Astrocyte (in vitro differentiated cells and primary cell): ENCODE measurements around the gene SLC9C1.

Source experiments
- CTCF ChIP-seq: IDR thresholded peaks from 2 replicates; pipeline ENCODE4 v1.5.1; 2011; ENCODE audit warnings: low read depth, mild to moderate bottlenecking, inconsistent platforms, low read length, moderate library complexity; ENCODE audit not compliant: insufficient read depth
- EZH2 ChIP-seq: IDR thresholded peaks from 2 replicates; pipeline ENCODE4 v1.6.1; 2012; ENCODE audit warnings: mild to moderate bottlenecking, low read length, inconsistent platforms; ENCODE audit not compliant: insufficient read depth

DNA sequence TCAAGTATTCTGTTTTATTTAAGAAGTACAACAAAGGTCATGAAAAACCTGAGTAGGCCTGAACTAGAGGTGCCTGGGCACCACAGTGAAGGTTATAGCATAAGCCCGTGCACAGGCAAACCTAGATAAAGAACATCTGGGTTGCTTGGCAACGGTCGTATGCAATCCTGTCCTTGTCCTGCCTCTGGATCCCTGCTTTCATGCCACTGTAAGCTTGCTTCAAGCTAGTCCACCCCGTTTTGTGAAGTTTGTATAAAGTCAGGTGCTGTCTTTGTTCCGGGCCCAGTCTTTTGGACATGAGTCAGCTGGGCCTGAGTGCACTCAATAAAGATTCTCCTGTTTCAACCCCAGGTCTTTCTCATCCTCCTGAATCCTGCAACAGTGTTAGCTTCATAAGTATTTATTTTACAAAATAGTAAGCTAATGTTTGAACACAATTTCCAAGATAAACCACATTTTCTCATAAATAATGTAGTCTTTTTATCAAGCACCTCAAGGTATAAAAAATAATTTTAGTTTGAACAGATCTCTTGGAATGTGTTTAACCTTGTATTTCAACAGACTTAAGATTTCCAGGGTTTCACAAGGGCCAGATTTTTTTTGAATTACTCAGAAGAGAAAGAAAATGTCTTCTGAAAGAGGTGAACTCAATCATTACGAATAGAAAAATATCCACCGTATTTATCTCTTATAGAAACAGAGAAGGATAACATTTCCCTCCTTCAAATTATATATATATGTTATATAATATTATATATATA lies 14.3 kb upstream of the SLC9C1 start:
- TF ChIP-seq CTCF: no peak
- no peak for TF ChIP-seq EZH2
